ENCODE results near the gene ATP8A2.

DNA sequence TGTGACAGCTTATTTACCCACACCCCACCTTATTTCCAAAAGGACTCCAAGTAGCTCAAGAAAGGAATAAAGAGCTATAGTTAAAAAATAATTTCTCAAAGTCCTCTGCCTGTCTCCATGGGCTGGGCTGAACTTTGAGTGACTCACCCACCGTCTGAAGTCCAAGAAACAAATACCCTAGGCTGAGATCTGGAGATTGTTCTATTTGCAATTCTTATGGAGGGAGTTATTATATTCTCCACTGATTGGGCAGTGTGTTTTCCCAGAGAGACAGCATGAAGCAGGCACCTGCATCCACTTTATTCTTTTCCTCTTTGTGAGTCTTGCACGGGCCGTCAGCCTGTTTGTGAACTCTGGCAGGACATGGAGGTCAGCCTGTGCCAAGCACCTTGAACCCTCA is 616.9 kb downstream of the ATP8A2 start:
- TF ChIP-seq EZH2 (IDR thresholded peaks at IDR 0.05): no peak
- TF ChIP-seq POLR2AphosphoS5 (IDR thresholded peaks at IDR 0.05; ENCODE audit: borderline replicate concordance, low read depth, low read length): no peak
- TF ChIP-seq FOXP2 (optimal IDR thresholded peaks at IDR 0.05; ENCODE audit: control extremely low read depth, extremely low read length, insufficient read depth): no peak
